B cell (primary cell): Measurements from ENCODE around the gene MBNL1. TPM values are rescaled to one million over a fixed set of nuclear protein-coding genes. Genes with fewer than 3 reads are reported as not detected.
A peak's percentile ranks its signal among the peaks of the same experiment; 100 is the strongest.

ENCODE experiments used
- ATAC-seq: fragments of 200-7000 bp; cut with Tn5 transposase; one replicate; pipeline ENCODE4 v1.10.0; 2021; ENCODE audit warnings: low read depth, mild to moderate bottlenecking, moderate number of reproducible peaks, moderate library complexity
- CTCF ChIA-PET: fragments of 350-600 bp; sonication (Branson Sonifier 250); formaldehyde crosslinking; loops from one replicate; lab custom pipeline; 2021; ENCODE audit warnings: antibody characterized with exemption, inconsistent platforms; lab: Charles Lee
- POLR2A ChIA-PET: fragments of 350-600 bp; sonication (Branson Sonifier 250); formaldehyde crosslinking; loops from one replicate; lab custom pipeline; 2021; ENCODE audit warnings: antibody characterized with exemption; lab: Charles Lee
- DNase-seq: peaks from one replicate; pipeline ENCODE4 v3.0.0; 2013
- H2AFZ ChIP-seq: 2 replicates; pipeline ENCODE4 v1.6.1; 2012; ENCODE audit warnings: mild to moderate bottlenecking, low read depth, low read length; ENCODE audit not compliant: insufficient read depth, poor library complexity, severe bottlenecking
- H3K27ac ChIP-seq, 2 donors: 1 replicate in 1 of 2; 2 replicates in 1 of 2; pipeline ENCODE4 v1.5.1; 2012 to 2013; ENCODE audit warnings: low read length in 2 of 2, mild to moderate bottlenecking in 2 of 2, moderate library complexity in 1 of 2
- H3K27me3 ChIP-seq, 4 experiments: fragments of 200-600 bp in 1 of 4; sonication (generic) in 1 of 4; replicated peaks in 1 of 4; 1 replicate in 2 of 4; 2 replicates in 2 of 4; pipeline versions ENCODE4 v1.6.1 to v1.7.0; 2013 to 2016; ENCODE audit warnings: low read length in 3 of 4, mild to moderate bottlenecking in 2 of 4, mixed read lengths in 1 of 4, moderate library complexity in 1 of 4; ENCODE audit not compliant: insufficient read depth in 4 of 4, control insufficient read depth in 3 of 4; ENCODE audit errors: control extremely low read depth in 1 of 4
- H3K36me3 ChIP-seq, 2 experiments: replicated peaks in 1 of 2; 1 replicate in 1 of 2; 2 replicates in 1 of 2; pipeline versions ENCODE4 v1.6.1 to v1.7.1; 2013; ENCODE audit warnings: low read length in 1 of 2; ENCODE audit not compliant: insufficient read depth in 2 of 2, control insufficient read depth in 1 of 2; ENCODE audit errors: control extremely low read depth in 1 of 2, extremely low read depth in 1 of 2
- H3K4me1 ChIP-seq, 2 donors: fragments of 200-600 bp in 1 of 2; sonication (generic) in 1 of 2; 1 replicate in 1 of 2; 2 replicates in 1 of 2; pipeline versions ENCODE4 v1.5.1 to v1.6.1; 2013 to 2017; ENCODE audit warnings: low read length in 2 of 2; ENCODE audit not compliant: control insufficient read depth in 2 of 2, insufficient read depth in 2 of 2
- H3K4me2 ChIP-seq: replicated peaks from 2 replicates; pipeline ENCODE3; 2012; ENCODE audit warnings: mild to moderate bottlenecking, low read depth, low read length; ENCODE audit not compliant: poor library complexity, severe bottlenecking
- H3K4me3 ChIP-seq, 5 experiments: fragments of 200-600 bp in 1 of 5; sonication (generic) in 1 of 5; 1 replicate in 3 of 5; 2 replicates in 2 of 5; pipeline versions ENCODE4 v1.5.1 to v1.7.0; 2011 to 2016; ENCODE audit warnings: low read length in 4 of 5, mild to moderate bottlenecking in 4 of 5, low read depth in 2 of 5, control low read depth in 1 of 5, moderate library complexity in 1 of 5; ENCODE audit not compliant: insufficient read depth in 1 of 5; ENCODE audit errors: control extremely low read depth in 1 of 5, extremely low read depth in 1 of 5
- H3K79me2 ChIP-seq: fragments of 200-600 bp; sonication (generic); one replicate; pipeline ENCODE4 v1.6.0; 2016; ENCODE audit warnings: low read length; ENCODE audit not compliant: control insufficient read depth, insufficient read depth
- H3K9ac ChIP-seq: fragments of 200-600 bp; sonication (generic); 2 replicates; pipeline ENCODE4 v1.6.1; 2017; ENCODE audit warnings: mild to moderate bottlenecking, low read length, moderate library complexity
- H3K9me3 ChIP-seq, 3 donors: one replicate each; pipeline versions ENCODE4 v1.6.1 to v1.7.1; 2013; ENCODE audit warnings: low read length in 2 of 3; ENCODE audit not compliant: control insufficient read depth in 2 of 3, insufficient read depth in 1 of 3; ENCODE audit errors: control extremely low read depth in 1 of 3
- H4K20me1 ChIP-seq: 2 replicates; pipeline ENCODE4 v1.6.0; 2012; ENCODE audit warnings: mild to moderate bottlenecking, low read length; ENCODE audit not compliant: insufficient read depth, control insufficient read depth, poor library complexity, severe bottlenecking
- H3K27ac Mint-ChIP-seq: one replicate; pipeline ENCODE4 v1.8.0; 2021; ENCODE audit warnings: mixed read lengths
- H3K27me3 Mint-ChIP-seq: one replicate; pipeline ENCODE4 v1.8.0; 2021; ENCODE audit warnings: mixed read lengths
- H3K4me1 Mint-ChIP-seq: one replicate; pipeline ENCODE4 v1.8.0; 2021; ENCODE audit warnings: mixed read lengths
- H3K4me3 Mint-ChIP-seq: one replicate; pipeline ENCODE4 v1.8.0; 2021; ENCODE audit warnings: mixed read lengths
- H3K9me3 Mint-ChIP-seq: one replicate; pipeline ENCODE4 v1.8.0; 2022; ENCODE audit warnings: mixed read lengths; ENCODE audit not compliant: insufficient read depth
- CTCF ChIP-seq: fragments of 200-600 bp; IDR thresholded peaks from one replicate; pipeline ENCODE4 v1.8.0; 2022; ENCODE audit warnings: antibody characterized with exemption, mild to moderate bottlenecking
- EZH2 ChIP-seq: IDR thresholded peaks from 2 replicates; pipeline ENCODE4 v1.6.1; 2012; ENCODE audit warnings: borderline replicate concordance, low read depth, mild to moderate bottlenecking, moderate library complexity, low read length; ENCODE audit not compliant: insufficient read depth, poor library complexity, severe bottlenecking
- WGBS: methylation state at CpG from one replicate; pipeline ENCODE4 v1.1.5; 2013; ENCODE audit warnings: missing lambda C conversion rate; ENCODE audit not compliant: insufficient coverage; 5-methylcytosine and 5-hydroxymethylcytosine counted together
- intact Hi-C: fragments of 100-400 bp; cut with micrococcal nuclease; formaldehyde crosslinking; loops from one replicate; pipeline ENCODE4 v1.10.0; 2022
- polyA plus RNA-seq: library from polyadenylated mRNA; depleted of rRNA; stranded (reverse); fragments of >200 nt; gene quantifications from 2 replicates; pipeline ENCODE4 v1.2.3, GENCODE V29; 2012
- total RNA-seq, 2 donors: library from RNA; stranded (reverse); fragments of 120-200 nt in 1 of 2; gene quantifications; 1 replicate in 1 of 2; 2 replicates in 1 of 2; pipeline versions ENCODE4 v1.2.3 to v1.2.4, GENCODE V29; 2013 to 2022

Gene MBNL1
- total and polyA plus RNA-seq, 2 donors (not counting 1 experiment from before 2014, with no cell fraction given), result 195 to 505 TPM

DNA sequence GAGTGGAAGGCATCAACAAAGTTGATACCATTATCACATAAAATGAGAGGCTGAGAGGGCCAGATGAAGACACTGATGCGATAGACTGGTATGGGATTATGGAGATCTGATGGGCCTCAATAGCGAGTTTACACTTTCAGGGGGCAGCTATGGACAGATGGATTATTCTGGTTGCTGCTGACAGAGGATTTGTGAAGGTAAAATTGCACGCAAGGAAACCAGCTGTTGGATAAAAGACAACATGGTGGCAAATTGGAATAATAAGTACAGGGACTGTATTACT, 203.9 kb downstream of the MBNL1 start:
- Histone ChIP-seq H3K9ac (peak overlapping the region; percentile 60), H3K36me3 (no peaks in the 10 kb centered on the region), H4K20me1 (no peaks in the 10 kb centered on the region), H3K79me2 (no peaks in the 10 kb centered on the region), H3K4me3 (peak overlapping the region in 2 of 5 experiments; percentile 54 to 56), H3K4me2 (peak overlapping the region; percentile 70), H3K27me3 (no peaks in the 10 kb centered on the region), H3K4me1 (peaks cover 12 to 17% of the 10 kb centered on the region in 2 donors), H2AFZ (peak overlapping the region; percentile 70), H3K27ac (peak overlapping the region; percentile 75 to 83), H3K9me3 (peaks cover 0 to 5% (median 2%) of the 10 kb centered on the region in 3 donors)
- Mint-ChIP-seq H3K27ac (peak overlapping the region; percentile 84), H3K4me3 (peak overlapping the region; percentile 60), H3K4me1 (peaks cover 25% of the 10 kb centered on the region), H3K27me3 (no peaks in the 10 kb centered on the region), H3K9me3 (peaks cover 2% of the 10 kb centered on the region)
- ChIA-PET CTCF (interaction anchor here (0.8 to 2.8 kb wide), 25 partner anchors 10 to 446 kb away, joined by 3 to 73 read pairs (median 6); no protein-coding TSS in a partner anchor), POLR2A (interaction anchor here (0.7 kb wide), 1 partner anchor 380 kb away, joined by 3 read pairs; no protein-coding TSS in a partner anchor)
- intact Hi-C loops, result loop anchor here (1.0 to 2.0 kb wide), 2 partner anchors 289 to 400 kb away; no protein-coding TSS in a partner anchor
- 97% methylated on average over 3 of the region's 3 CpGs for WGBS
- TF ChIP-seq CTCF, result no peak
- TF ChIP-seq EZH2, result no peak
- ATAC-seq (no peak), DNase-seq (no peak)

DNA sequence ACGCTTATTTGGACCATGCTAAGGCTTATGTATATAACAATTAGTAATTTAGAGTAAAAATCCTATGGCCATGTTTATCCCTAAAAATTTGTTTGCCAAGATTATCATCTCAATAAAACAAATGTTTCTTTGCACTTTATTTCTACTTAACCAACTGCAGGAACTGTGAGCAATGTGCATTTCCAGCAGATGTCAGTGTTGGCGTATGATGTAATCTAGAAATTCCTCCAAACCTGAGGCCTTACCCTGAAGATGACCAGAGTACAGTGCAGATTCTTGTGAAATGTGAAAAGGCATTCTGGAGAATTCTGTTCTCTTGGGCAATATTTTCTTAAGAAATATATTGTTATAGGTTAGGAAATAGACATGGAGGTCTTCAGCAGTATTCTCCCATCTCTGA, 205.9 kb downstream of the MBNL1 start:
- H3K9me3 Mint-ChIP-seq, result peaks cover 2% of the 10 kb centered on the region
- H3K9ac ChIP-seq, result no peak overlapping the region
- peaks cover 38% of the 10 kb centered on the region for H3K4me1 Mint-ChIP-seq
- H3K4me3 ChIP-seq, result no peak overlapping the region
- no peaks in the 10 kb centered on the region for H3K27me3 Mint-ChIP-seq
- H3K27ac Mint-ChIP-seq, result no peak overlapping the region
- intact Hi-C loops, result loop anchor here (1.0 kb wide), 2 partner anchors 50 to 100 kb away; no protein-coding TSS in a partner anchor
- H3K4me1 ChIP-seq, result peaks cover 15 to 22% of the 10 kb centered on the region in 2 donors
- H3K79me2 ChIP-seq, result no peaks in the 10 kb centered on the region
- H3K4me2 ChIP-seq, result no peak overlapping the region
- peaks cover 0 to 9% (median 2%) of the 10 kb centered on the region in 3 donors for H3K9me3 ChIP-seq
- H4K20me1 ChIP-seq, result no peaks in the 10 kb centered on the region
- ChIA-PET CTCF (interaction anchor here (0.9 to 7.3 kb wide), 13 partner anchors 8 to 100 kb away, joined by 3 to 130 read pairs (median 5); no protein-coding TSS in a partner anchor), POLR2A (no interaction called here)
- H3K36me3 ChIP-seq, result no peaks in the 10 kb centered on the region
- DNase-seq (peak; percentile 66), ATAC-seq (peak; percentile 45)
- TF ChIP-seq EZH2 (no peak), CTCF (peak; percentile 58)
- no peaks in the 10 kb centered on the region for H3K27me3 ChIP-seq
- H3K27ac ChIP-seq, result no peak overlapping the region
- WGBS, result no CpG with 5 or more reads among the region's 2 CpGs
- no peak overlapping the region for H3K4me3 Mint-ChIP-seq
- H2AFZ ChIP-seq, result no peak overlapping the region
